ENCODE measurements around the gene DGKI.

Gene DGKI

GRCh38 chr7:137521451-137521850, 325.3 kb downstream of the DGKI start:
- no peak for DNase-seq

DNA sequence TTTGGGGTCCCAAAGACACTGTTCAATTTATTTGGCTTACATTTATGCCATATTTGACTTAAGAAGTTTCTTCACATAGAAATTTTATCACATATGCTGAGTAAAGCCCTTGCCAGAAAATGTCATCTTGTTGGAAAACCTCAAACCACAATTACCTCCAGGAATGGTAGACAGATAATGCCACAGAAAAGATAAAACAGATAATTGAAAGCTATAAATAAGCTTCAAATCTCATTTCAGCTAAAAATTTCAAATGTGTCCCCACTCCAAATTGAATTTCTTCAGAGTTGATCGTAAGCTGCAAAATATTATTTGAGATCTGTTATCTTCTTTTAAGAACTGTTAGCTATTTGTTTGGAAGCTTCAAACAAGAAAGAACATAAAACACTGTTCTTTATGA, 326.8 kb downstream of the DGKI start:
- no peak for DNase-seq

DNA sequence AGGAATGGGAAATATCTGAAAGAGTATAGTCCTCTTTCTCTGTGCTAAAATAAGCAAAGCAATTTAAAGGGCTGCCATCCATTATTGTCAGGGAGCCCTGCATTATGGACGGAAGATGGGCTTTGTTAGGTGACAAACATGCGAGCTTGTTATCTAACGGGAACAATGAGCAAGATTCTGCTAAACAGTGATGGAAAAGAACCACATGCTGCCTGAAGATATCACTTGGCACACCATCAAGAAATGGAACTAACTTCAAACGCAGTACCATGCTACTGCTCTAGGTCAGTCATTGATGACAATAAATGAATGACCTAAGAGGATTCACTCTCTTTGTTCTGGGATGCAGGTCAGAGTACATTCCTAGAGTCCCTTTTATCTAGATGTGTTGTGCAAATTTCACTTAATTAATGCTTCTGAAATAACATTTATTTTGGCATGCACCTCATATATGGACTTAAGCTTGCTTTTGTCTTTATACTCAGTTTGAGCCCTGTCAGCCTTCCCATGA, 327.5 kb downstream of the DGKI start:
- DNase-seq = no peak

- DNase-seq = no peak
These were observed 333.7 kb downstream of the DGKI start for GRCh38 chr7:137513091-137513490.

- DNase-seq = no peak
These were observed 339.7 kb downstream of the DGKI start for GRCh38 chr7:137507096-137507495.

DNA sequence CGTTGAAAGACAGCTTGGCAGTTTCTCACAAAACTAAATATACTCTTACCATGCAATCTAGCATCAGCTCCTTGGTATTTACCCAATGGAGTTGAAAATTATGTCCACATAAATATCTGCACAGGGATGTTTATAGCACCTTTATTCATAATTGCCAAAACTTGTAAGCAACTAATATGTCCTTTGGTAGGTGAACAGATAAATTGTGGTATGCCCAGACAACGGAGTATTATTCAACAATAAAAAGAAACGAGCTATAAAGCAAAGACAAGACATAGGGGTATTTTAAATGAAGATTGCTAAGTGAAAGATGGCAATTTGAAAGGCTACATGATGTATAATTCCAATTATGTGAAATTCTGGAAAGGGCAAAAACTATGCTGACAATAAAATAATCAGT, 340.7 kb downstream of the DGKI start:
- no peak for DNase-seq

DNA sequence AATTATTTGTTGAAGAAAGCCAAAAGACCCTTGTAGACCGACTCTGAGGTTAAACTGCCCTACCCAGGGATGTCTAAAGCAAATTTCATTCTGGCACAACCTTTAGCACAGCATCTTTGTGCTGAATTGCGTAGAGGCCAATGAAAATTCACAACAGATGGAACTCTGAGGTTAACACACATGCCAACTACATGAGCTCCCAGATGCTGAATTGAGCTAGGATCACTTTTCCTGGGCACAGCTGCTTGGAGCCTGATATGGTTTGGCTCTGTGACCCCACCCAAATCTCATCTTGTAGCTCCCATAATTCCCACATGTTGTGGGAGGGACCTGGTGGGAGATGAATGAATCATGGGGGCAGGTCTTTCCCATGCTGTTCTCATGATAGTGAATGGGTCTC, 345.2 kb downstream of the DGKI start:
- DNase-seq = no peak

- DNase-seq = no peak
These were observed 353.9 kb downstream of the DGKI start for GRCh38 chr7:137492889-137493288.

- DNase-seq = no peak
These were observed 356.9 kb downstream of the DGKI start for GRCh38 chr7:137489880-137490279.

- no peak for DNase-seq
These were observed 358.7 kb downstream of the DGKI start for GRCh38 chr7:137488038-137488437.

DNA sequence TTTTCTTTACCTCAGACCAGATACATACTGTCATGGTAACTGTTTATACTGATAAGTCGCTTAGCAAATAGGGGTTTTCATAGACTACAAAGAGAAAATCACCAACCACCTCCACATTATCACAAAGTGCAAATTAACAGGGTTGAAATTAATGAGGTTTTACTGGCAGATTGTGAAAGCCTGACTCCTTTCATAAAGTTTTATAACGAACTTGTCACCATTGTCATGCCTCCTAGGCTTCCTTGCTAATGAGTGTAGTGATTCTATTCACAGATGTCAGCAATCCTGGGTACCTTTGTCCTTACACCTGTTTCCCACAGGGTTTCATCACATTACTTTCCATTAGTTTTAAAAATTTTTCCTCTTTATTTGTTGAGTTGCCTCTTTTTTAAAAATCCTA, 361.0 kb downstream of the DGKI start:
- no peak for DNase-seq

DNA sequence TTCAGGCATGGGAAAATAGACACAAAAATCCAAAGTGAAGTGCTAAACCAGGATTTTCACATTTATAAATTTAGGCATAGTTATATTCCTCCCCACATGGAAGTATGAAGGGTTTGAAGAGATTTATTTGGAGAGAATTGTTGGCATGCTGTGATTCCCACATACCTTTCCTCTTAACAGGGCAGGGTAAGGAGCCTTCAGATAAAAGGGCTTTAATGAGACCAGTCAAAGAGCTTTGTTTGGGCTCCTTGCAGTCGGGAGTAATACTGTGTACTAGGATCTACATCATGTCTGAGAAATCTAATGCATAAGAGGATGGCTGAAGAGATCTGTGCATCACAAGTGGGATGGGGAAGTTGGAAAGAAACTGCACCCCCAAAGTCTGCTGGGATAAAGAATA, 362.4 kb downstream of the DGKI start:
- DNase-seq = no peak

DNA sequence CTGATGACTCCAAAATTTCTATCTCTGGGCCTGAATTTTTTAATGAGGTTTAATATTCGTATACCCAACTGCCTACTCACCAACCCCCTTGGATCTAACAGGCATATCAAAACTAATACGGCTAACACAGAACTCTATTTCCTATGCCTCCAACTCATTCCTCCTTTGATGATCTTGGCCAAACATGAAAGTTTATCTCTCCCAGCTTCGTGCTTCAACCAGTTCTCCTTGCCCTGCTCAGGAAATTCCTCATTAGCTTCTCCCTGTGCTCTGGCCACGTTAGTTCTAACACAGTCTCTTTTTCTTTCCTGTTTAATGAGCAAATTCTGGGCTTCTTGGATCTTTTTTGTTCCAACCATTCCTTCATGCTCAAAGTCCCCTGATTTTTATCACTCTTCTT, 364.3 kb downstream of the DGKI start:
- no peak for DNase-seq

DNA sequence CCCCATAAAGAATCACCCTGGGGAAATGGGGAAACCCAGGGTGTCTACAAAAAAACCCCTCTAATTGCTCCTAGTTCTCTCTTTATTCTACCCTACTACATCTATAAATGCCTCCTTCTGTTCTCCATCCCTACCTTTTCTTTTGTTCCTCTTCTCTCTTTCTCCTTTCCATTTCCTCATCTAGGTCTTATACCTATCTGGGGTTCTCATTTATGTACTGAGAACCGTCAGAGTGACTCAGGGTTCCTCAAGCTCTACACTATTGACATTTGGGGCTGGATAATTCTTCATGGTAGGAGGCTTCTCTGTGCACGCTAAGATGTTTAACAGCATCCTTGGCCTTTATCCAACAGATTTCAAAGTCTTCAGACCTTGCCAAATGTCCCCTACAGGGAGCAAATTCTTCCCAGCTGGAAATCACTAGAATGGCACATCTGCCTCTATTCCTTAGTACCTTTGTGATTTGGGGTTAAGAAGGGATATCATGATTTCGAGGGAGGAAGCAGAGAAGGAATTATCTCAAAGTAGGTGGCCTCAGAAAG, 365.9 kb downstream of the DGKI start:
- DNase-seq = peak; percentile 18

GRCh38 chr7:137480401-137480800, 366.4 kb downstream of the DGKI start:
- no peak for DNase-seq

- no peak for DNase-seq
These were observed 369.8 kb downstream of the DGKI start for GRCh38 chr7:137476937-137477336.

DNA sequence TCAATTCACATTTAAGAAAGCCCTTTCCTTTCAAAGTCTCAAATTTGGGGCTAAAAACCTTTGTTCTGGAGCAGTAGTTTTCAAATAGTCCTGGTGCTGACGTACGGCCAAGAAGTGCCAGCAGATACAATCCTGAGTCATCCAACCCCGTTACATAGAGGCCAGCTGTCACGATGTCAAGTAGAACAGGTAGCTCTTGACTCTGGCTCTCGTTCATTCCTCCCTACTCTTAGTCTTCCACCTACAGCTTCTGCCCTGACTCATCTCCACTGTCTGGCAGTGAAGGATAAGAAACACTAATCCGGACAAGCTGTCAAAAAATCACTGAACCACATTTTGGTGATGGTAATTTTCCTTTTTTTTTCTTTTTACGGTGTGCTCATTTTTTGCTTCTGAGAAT, 370.8 kb downstream of the DGKI start:
- DNase-seq = no peak

DNA sequence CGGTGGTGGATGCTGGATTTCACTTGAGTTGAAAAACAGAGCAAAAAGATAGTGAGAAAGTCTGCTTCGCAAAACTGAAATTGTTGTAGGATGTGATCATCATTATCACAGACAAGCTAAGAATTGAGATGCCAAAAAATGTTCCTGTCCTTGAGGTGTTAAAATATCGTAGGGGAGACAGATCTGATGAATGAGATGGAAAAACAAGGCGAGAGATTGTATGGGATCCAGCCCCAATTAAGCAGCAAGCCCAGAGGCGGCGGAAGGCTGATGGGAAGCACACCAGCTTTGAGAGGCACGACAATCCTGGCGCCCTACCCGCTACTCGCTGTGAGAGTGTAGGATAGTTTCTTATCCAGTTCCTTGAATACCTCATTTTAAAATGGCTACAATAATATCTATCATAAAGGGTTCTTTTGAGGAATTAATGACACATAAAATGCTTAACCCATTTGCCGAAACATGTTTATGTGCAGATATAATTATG, 372.2 kb downstream of the DGKI start:
- DNase-seq = no peak

DNA sequence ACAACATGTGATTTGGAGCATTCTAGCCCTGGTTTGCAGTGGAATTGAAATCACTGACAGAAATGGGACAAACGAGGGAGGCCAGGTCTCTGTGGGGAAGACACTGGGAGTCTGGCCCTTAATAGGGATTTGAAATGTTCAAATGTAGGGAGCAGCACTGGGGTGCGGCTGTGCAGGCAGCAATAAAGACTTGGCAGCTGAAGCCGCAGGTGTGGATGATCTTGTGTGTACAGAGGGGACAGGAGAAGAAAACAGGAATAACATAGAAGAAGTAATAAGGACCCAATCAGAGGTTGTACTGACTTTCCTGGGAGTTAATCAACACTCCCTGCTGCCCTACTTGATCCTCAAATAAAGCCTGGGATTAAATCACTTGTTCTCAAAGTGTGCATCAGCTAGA, 375.6 kb downstream of the DGKI start:
- DNase-seq = no peak

GRCh38 chr7:137469858-137470257, 376.9 kb downstream of the DGKI start:
- DNase-seq = no peak

GRCh38 chr7:137469191-137469811, 377.5 kb downstream of the DGKI start:
- DNase-seq = no peak

GRCh38 chr7:137462847-137463246, 383.9 kb downstream of the DGKI start:
- DNase-seq = no peak

- no peak for DNase-seq
These were observed 384.6 kb downstream of the DGKI start for GRCh38 chr7:137462074-137462715.

DNA sequence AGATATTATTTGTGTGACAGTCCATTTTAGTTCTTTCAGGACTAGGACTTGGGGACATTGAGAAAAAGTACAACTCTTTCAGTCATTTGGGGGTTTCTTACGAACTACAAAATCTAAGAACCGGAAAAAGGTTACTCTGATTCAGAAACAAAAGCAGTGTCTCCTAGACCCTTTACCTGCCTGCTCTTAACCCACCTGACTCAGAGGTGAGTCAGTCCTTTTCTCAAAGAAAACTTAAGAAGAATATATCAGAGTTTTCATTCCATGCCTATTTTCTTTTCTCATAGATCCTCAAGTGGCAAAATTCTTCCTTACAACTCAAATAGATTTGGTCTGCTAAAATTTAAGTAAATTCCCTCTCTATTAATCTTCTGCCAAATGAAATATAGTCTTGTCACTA, 388.4 kb downstream of the DGKI start:
- DNase-seq = no peak

DNA sequence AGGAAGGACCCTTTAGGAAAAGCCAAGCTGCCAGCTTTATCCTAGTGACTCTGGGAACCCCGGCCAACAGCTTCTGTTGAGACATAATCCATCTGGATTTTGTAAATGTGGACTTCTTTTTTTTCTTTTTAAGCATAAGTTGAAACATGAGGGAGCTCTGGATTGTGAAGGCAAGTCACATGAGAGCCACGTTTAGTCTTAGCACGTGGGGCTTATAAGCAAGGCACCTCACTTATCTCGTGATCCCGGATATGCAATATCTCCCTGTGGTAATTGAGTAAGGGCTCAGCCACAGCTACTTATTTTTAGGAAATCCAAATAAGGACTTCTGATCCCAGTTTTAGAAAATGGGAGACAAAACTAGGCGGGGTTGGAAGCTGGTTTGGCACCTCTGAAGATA, 392.0 kb downstream of the DGKI start:
- DNase-seq = no peak
